IPS-11a (cell line): ENCODE results near the gene MFNG.

Experiments used
- H3K4me3 ChIP-seq: one replicate; pipeline ENCODE4 v1.5.1; 2013; ENCODE audit warnings: low read depth, low read length, control low read depth

MFNG gene

GRCh38 chr22:37427711-37428635, 58.2 kb downstream of the MFNG start:
- peak overlapping the region; percentile 30 for H3K4me3 ChIP-seq

DNA sequence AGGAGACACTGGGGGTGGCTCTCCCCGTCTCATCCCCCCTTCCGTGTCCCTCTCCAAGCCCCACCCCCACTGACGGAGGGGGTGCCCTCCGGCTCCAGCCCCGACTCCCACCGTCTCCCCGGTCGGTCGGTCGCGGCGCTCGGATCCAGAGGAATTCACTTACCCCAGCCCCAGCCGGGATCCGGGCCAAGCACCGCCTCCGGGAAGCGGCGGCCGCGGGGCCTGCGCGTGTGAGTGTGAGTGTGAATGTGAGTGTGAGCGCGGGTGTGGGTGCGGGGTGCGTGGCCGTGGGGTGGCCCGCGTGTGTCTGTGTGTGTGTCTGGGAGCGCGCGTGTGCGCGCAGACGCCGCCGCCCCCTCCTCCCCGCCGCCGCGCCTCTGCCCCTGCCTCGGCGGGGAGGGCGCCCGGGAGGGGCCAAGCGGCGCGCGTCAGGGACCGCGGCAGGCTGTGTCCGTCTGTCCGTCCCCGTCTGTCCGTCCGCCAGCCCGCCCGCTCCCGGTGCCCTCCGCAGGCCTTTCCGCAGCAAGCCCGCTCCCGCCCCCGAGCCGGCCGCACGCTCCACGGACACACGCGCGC, 59.0 kb downstream of the MFNG start, which contains the start of gene ELFN2:
Gene ELFN2, minus strand, starts transcription at position 345 of the 576 bp plus-strand sequence. CDS start 51,945 bp downstream, outside the sequence.
- H3K4me3 ChIP-seq = peak within 1 kb of the TSS; percentile 30

DNA sequence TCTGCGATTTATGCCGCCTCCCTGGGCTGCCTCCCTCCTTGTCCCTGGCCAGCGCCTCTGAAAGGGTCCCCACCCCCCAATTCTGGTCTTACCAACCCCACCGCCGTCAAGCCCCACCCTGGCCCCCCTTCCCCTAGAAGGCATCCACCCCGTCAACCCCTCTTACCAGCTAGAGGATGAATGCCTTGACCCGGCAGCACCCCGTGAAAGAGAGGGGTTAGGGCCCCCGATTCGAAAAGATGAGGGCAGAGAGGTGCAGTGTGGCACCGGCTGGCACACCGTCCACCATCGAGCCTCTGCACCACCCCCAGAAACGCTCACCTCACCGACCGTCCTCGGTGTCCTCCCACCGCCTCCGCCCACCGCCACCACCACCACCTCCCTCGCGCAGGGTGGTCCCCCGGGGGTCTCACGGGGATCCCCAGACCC, 59.5 kb downstream of the MFNG start:
- H3K4me3 ChIP-seq = peak overlapping the region; percentile 30

DNA sequence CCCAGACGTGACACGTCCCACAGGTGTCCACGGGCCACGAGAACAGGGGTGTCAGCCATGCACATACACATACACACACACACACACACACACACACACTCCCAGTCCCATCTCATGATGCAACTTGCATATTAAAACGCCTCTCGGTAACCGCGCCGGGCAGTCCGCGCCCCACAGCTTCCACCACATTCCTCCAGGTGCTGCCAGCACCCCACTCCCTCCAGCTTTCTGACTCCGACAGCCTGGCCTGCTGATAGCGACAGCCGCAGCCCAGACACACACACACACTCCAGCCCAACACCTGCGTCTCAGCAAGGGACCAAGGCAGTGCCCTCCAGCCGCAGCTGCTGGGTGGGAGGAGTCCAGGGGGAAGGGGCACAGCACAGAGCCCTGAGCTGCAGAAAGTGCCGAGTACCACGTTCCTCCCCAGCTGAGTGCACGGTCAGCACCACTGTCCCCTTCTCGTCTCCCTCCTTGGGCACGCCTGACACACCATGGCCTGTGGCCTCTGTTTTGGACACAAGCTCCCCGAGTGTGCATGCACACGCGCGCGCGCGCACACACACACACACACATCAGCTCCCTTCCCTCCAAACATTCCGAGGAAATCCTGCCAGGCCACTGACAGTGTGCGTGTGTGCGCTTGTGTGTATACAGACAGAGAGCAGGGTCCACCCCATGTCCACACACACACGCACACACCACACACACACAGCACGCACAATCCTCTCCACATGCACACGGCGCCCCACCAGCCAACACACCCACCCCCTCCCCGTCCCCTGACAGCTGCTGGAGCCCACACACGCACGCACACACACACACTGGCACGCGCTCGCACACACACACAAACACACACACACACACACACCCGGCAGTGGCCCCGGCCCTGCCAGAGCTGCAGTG, 60.1 kb downstream of the MFNG start:
- no peak overlapping the region for H3K4me3 ChIP-seq

DNA sequence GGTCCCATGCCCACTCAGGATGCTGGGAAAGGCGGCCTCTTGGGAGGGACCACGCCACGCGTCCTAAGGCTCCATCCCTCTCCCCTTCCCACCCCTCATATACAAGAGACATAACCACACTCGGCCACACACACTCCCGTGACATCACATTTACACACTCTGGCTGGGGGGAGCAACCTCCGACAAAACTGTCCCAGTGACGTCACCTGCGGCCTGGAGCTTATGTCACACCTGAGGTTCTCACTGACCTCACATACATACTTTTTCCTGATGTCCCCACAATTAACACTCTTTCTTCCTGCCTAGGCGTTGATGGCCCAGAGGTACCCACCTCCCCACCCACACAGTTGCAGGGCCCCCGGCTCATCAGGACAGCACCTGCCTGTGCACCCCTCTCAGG, 60.8 kb downstream of the MFNG start:
- no peak overlapping the region for H3K4me3 ChIP-seq

GRCh38 chr22:37423283-37423682, 62.9 kb downstream of the MFNG start:
- no peak overlapping the region for H3K4me3 ChIP-seq

- H3K4me3 ChIP-seq = no peak overlapping the region
These were observed 64.7 kb downstream of the MFNG start for GRCh38 chr22:37421468-37421877.

DNA sequence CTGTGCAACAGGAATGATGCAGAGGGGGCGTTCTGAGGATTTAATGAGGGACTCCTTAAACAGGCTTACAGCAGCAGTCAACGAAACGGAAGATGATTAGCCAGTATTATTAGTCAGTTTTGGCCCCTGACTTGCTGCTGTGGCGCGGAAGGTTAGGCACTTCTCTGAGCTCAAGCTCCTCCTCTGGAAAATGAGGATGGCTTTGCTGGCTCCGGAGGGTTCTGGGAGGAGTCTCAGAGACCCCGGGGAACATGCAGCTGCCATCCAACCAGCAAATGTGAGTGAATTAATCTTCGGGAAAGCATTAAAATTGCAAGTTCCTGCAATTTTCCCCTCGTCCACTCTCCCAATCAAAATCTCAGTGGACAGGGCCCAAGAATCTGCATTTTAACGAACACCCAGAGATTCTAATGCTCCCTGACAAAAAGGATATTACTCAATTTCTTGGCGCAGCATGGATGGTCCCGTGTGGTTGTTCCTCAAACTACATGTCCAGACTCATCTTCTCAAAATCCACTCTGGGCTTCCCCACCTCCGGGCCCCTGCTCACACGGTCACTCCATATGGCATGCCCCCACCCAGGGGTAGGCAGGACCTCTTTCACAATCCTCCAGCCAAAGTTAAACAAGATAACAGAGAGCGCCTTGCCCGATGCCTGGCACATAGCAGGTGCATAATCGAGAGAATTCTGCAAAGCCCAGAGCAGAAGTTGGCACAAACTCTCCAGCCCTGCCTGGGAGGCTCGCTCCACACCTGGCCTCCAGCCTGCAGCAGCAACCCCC, 65.3 kb downstream of the MFNG start:
- H3K4me3 ChIP-seq = peak overlapping the region; percentile 48

- peak overlapping the region; percentile 48 for H3K4me3 ChIP-seq
These were observed 66.1 kb downstream of the MFNG start for GRCh38 chr22:37419969-37420685.

GRCh38 chr22:37419370-37419968, 66.7 kb downstream of the MFNG start:
- H3K4me3 ChIP-seq = no peak overlapping the region
